GM12801 (cell line): ENCODE measurements around the gene ST6GALNAC3.

Source experiments
- TF ChIP-seq, protein P1 (sequence below): IDR thresholded peaks from one replicate; pipeline ENCODE4 v1.5.1; 2011; ENCODE audit warnings: control low read depth; ENCODE audit not compliant: insufficient read length; ENCODE audit errors: extremely low read depth

Gene ST6GALNAC3

DNA sequence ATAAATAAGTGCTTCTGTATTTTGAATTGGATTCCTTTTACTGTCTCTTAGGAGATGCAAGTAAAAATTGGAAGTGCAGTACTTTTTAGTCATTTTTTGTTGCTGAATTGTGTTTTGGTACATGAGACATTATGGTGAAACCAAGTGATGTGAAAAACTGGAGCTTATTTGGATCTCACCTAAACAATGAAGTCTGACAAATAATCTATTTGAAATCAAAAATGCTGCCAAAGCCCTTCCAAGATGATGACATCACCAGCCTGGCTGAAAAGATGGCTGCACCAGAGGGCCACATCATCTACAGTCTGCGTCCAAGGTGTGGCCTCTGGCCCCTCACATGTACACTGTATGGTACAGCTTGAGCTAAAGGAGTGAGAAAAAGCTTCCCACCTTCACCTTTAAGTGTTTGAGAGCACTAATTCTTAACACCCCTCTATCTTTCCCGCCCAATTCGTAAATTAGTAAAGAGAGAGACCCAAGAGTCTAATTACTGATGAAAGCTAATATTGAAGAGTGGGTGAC, 600.2 kb downstream of the ST6GALNAC3 start:
- TF ChIP-seq, protein P1, sequence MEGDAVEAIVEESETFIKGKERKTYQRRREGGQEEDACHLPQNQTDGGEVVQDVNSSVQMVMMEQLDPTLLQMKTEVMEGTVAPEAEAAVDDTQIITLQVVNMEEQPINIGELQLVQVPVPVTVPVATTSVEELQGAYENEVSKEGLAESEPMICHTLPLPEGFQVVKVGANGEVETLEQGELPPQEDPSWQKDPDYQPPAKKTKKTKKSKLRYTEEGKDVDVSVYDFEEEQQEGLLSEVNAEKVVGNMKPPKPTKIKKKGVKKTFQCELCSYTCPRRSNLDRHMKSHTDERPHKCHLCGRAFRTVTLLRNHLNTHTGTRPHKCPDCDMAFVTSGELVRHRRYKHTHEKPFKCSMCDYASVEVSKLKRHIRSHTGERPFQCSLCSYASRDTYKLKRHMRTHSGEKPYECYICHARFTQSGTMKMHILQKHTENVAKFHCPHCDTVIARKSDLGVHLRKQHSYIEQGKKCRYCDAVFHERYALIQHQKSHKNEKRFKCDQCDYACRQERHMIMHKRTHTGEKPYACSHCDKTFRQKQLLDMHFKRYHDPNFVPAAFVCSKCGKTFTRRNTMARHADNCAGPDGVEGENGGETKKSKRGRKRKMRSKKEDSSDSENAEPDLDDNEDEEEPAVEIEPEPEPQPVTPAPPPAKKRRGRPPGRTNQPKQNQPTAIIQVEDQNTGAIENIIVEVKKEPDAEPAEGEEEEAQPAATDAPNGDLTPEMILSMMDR = no peak

GRCh38 chr1:76677416-76678405, 603.2 kb downstream of the ST6GALNAC3 start:
- TF ChIP-seq, protein P1 = no peak

GRCh38 chr1:76679534-76680152, 605.1 kb downstream of the ST6GALNAC3 start:
- TF ChIP-seq, protein P1 = no peak

GRCh38 chr1:76680651-76681050, 606.1 kb downstream of the ST6GALNAC3 start:
- TF ChIP-seq, protein P1 = no peak

DNA sequence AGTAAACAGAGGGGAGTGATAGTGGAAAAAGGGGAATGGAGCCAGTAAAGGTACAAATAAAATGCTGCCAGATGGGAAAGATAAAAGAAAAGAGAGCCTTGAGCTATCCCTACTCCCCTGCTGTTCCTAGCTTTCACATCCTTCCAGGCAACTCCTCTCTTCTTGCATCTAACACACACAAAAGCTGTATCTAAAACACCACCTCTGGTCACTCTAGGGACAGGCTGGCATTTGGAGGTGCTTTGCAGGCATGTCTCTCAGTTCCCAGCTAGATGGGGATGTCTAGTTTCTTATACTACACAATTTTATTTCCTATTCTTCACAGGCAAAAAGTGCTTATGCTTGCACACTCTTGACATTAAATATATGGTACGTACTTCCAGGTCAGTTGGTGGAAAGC, 607.6 kb downstream of the ST6GALNAC3 start:
- TF ChIP-seq, protein P1 = no peak
